HepG2 (cell line): Measurements from ENCODE around the gene SCFD1.

Source experiments
- PAX8 ChIP-seq: sonication (generic); formaldehyde crosslinking; IDR thresholded peaks from 2 replicates; pipeline ENCODE4 v1.8.0; 2022; ENCODE audit warnings: mild to moderate bottlenecking, missing genetic modification reagents, borderline replicate concordance
- SRF ChIP-seq: IDR thresholded peaks from 2 replicates; pipeline ENCODE4 v1.6.1; 2011; ENCODE audit warnings: mild to moderate bottlenecking, low read depth, low read length, moderate library complexity
- XRCC5 ChIP-seq: fragments of 200-400 bp; formaldehyde crosslinking; optimal IDR thresholded peaks from 2 replicates; pipeline ENCODE3; 2017; ENCODE audit warnings: mild to moderate bottlenecking, low read length
- TF ChIP-seq, protein P1 (sequence below): sonication (generic); formaldehyde crosslinking; IDR thresholded peaks from 2 replicates; pipeline ENCODE4 v1.5.0; 2020; ENCODE audit warnings: mild to moderate bottlenecking, missing genetic modification reagents, moderate library complexity

- TF ChIP-seq, protein P1, sequence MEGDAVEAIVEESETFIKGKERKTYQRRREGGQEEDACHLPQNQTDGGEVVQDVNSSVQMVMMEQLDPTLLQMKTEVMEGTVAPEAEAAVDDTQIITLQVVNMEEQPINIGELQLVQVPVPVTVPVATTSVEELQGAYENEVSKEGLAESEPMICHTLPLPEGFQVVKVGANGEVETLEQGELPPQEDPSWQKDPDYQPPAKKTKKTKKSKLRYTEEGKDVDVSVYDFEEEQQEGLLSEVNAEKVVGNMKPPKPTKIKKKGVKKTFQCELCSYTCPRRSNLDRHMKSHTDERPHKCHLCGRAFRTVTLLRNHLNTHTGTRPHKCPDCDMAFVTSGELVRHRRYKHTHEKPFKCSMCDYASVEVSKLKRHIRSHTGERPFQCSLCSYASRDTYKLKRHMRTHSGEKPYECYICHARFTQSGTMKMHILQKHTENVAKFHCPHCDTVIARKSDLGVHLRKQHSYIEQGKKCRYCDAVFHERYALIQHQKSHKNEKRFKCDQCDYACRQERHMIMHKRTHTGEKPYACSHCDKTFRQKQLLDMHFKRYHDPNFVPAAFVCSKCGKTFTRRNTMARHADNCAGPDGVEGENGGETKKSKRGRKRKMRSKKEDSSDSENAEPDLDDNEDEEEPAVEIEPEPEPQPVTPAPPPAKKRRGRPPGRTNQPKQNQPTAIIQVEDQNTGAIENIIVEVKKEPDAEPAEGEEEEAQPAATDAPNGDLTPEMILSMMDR: peak; percentile 63
- TF ChIP-seq XRCC5: peak; percentile 46
- no peak for TF ChIP-seq PAX8 (CRISPR knock-in tag)
- no peak for TF ChIP-seq SRF
Measured at GRCh38 chr14:30751646-30752416, 129.7 kb downstream of the SCFD1 start.
